ENCODE measurements around the gene VGF.
"Not testable (repeated sequence)": the region's sequence is repeated elsewhere in the genome, so short reads cannot be mapped to it uniquely, and the experiment has no call there.

VGF gene

DNA sequence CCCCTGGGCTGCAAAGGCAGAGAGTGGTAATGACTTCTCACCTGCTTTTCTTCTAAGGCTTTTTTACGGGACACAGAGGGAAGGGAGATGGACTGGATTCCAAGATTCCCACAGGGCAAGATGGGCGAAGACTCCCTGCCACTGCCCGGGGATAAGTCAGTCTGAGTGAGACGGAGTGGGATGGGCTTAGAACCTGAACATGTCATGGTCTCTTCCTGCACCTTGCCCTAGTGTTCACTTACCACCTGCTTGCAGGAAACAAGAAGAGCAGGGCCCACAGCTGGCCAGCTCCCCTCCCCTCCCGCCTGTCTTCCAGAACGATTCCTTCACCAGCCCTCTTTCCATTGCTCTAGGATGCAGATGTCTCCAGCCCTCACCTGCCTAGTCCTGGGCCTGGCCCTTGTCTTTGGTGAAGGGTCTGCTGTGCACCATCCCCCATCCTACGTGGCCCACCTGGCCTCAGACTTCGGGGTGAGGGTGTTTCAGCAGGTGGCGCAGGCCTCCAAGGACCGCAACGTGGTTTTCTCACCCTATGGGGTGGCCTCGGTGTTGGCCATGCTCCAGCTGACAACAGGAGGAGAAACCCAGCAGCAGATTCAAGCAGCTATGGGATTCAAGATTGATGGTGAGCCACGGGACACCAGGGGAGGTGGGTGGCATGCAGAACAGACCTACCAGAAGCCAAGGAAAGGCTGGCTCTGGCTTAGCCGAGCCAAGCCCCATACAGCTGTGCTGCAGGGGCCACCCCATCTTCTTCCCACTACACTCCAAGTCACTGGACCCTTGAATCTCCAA lies 37.1 kb downstream of the VGF start:
- H3K4me3 ChIP-seq = no peak overlapping the region
- no peaks in the 10 kb centered on the region for H3K27me3 ChIP-seq (ENCODE audit: low read depth)
- DNase-seq (ENCODE audit: low spot score in 2 of 2) = no peak
- H3K4me1 ChIP-seq = peaks cover 3% of the 10 kb centered on the region; the same call in 1 of the 2 replicates
- no peaks in the 10 kb centered on the region for H3K36me3 ChIP-seq (replicated peaks)
- no peaks in the 10 kb centered on the region for H3K9me3 ChIP-seq
- in situ Hi-C loops (cut with MboI; ENCODE audit: low sequenced_read_pairs) = loop anchor here (25.0 kb wide), 1 partner anchor 1134 kb away; no protein-coding TSS in a partner anchor

DNA sequence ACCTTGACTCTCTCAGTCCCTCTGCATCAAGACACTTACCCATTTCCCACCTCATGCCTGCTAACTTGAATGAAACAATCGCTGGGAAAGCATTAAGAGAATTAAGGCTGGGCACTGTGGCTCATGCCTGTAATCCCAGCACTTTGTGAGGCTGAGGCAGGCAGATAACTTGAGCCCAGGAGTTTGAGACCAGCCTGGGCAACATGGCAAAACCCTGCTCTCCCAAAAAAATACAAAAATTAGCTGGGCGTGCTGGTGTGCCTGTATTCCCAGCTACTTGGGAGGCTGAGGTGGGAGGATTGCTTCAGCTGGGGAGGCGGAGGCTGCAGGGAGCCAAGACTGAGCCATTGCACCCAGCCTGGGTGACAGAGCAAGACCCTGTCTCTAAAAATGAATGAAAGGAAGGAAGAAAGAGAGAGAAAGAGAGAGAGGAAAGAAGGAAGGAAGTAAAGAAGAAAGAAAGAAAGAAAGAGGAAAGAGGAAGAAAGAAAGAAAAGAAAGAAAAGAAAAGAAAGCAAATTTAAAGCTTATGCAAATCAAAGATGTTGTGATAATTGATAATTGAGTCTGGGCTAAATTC lies 37.8 kb downstream of the VGF start:
- Histone ChIP-seq H3K4me1 (peaks cover 3% of the 10 kb centered on the region; the same call in 1 of the 2 replicates), H3K9me3 (no peaks in the 10 kb centered on the region), H3K36me3 (replicated peaks) (no peaks in the 10 kb centered on the region), H3K4me3 (no peak overlapping the region), H3K27me3 (ENCODE audit: low read depth) (no peaks in the 10 kb centered on the region)
- in situ Hi-C loops (cut with MboI; ENCODE audit: low sequenced_read_pairs) = loop anchor here (25.0 kb wide), 1 partner anchor 1135 kb away; no protein-coding TSS in a partner anchor
- no peak for DNase-seq (ENCODE audit: low spot score in 2 of 2)

DNA sequence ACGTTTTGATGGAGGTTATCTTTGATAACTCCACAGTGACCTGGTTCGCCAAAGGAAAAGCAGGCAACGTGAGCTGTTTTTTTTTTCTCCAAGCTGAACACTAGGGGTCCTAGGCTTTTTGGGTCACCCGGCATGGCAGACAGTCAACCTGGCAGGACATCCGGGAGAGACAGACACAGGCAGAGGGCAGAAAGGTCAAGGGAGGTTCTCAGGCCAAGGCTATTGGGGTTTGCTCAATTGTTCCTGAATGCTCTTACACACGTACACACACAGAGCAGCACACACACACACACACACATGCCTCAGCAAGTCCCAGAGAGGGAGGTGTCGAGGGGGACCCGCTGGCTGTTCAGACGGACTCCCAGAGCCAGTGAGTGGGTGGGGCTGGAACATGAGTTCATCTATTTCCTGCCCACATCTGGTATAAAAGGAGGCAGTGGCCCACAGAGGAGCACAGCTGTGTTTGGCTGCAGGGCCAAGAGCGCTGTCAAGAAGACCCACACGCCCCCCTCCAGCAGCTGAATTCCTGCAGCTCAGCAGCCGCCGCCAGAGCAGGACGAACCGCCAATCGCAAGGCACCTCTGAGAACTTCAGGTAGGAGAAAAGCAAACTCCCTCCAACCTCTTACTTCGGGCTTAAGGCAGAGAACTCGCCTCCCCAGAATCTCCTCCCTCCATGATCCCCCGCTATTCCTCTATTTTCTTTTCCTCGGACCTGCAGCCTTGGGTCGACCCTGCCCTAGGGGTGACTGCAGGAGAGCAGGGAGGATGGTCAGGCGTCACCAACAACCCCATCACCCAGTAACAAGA lies 38.5 kb downstream of the VGF start, which contains the start of gene SERPINE1:
TSS of gene SERPINE1 (plus strand) at position 454 of the 809 bp plus-strand sequence. CDS start 1,290 bp downstream, outside the sequence.
- no peaks in the 10 kb centered on the region for H3K36me3 ChIP-seq (replicated peaks)
- peaks cover 3% of the 10 kb centered on the region; the same call in 1 of the 2 replicates for H3K4me1 ChIP-seq
- no peak within 1 kb of the TSS for H3K4me3 ChIP-seq
- no peaks in the 10 kb centered on the region for H3K9me3 ChIP-seq
- H3K27me3 ChIP-seq (ENCODE audit: low read depth) = no peaks in the 10 kb centered on the region
- peak in 1 of 2 experiments; percentile 53 for DNase-seq (ENCODE audit: low spot score in 2 of 2)
- in situ Hi-C loops (cut with MboI; ENCODE audit: low sequenced_read_pairs) = loop anchor here (25.0 kb wide), 1 partner anchor 1135 kb away; no protein-coding TSS in a partner anchor

DNA sequence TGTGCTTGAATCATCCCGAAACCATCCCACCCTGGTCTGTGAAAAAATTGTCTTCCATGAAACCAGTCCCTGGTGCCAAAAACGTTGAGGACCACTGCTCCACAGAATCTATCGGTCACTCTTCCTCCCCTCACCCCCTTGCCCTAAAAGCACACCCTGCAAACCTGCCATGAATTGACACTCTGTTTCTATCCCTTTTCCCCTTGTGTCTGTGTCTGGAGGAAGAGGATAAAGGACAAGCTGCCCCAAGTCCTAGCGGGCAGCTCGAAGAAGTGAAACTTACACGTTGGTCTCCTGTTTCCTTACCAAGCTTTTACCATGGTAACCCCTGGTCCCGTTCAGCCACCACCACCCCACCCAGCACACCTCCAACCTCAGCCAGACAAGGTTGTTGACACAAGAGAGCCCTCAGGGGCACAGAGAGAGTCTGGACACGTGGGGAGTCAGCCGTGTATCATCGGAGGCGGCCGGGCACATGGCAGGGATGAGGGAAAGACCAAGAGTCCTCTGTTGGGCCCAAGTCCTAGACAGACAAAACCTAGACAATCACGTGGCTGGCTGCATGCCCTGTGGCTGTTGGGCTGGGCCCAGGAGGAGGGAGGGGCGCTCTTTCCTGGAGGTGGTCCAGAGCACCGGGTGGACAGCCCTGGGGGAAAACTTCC lies 39.2 kb downstream of the VGF start:
- H3K36me3 ChIP-seq (replicated peaks) = no peaks in the 10 kb centered on the region
- H3K9me3 ChIP-seq = no peaks in the 10 kb centered on the region
- no peaks in the 10 kb centered on the region for H3K27me3 ChIP-seq (ENCODE audit: low read depth)
- in situ Hi-C loops (cut with MboI; ENCODE audit: low sequenced_read_pairs) = loop anchor here (25.0 kb wide), 1 partner anchor 1136 kb away; no protein-coding TSS in a partner anchor
- H3K4me1 ChIP-seq = peaks cover 3% of the 10 kb centered on the region; the same call in 1 of the 2 replicates
- peak in 1 of 2 experiments; percentile 19 for DNase-seq (ENCODE audit: low spot score in 2 of 2)
- no peak overlapping the region for H3K4me3 ChIP-seq

DNA sequence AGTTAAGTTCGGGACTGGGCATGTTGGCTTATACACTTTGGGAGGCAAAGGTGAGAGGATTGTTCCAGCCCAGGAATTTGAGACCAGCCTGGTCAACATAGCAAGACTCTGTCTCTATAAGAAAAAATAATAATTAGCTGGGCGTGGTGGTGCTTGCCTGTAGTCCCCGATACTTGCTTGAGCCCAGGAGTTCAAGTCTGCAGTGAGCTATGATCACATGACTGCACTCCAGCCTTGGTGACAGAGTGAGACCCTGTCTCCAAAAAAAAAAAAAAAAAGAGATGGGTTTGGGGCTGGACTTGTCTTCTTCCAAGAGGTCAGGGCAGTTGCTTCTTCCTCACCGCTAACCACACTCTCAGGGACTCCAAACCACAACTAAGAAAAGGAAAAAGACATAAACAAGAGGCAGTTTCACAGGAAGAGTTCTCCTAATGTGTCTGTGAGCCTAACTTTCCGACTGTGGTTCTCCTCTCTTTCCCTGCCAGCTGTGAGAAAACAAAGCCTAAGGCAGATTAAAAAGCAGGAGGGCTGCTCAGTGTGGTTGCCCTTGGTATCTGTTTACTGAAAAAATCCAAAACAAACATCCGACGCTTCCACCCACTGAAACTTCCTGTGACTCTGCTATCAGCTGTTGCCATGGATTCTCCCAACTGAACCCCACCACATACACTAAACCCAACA lies 40.9 kb downstream of the VGF start:
- Histone ChIP-seq H3K9me3 (no peaks in the 10 kb centered on the region), H3K36me3 (replicated peaks) (no peaks in the 10 kb centered on the region), H3K4me3 (no peak overlapping the region), H3K4me1 (peaks cover 3% of the 10 kb centered on the region; the same call in 1 of the 2 replicates), H3K27me3 (ENCODE audit: low read depth) (no peaks in the 10 kb centered on the region)
- in situ Hi-C loops (cut with MboI; ENCODE audit: low sequenced_read_pairs) = loop anchor here (25.0 kb wide), 1 partner anchor 1138 kb away; no protein-coding TSS in a partner anchor
- no peak for DNase-seq (ENCODE audit: low spot score in 2 of 2)

DNA sequence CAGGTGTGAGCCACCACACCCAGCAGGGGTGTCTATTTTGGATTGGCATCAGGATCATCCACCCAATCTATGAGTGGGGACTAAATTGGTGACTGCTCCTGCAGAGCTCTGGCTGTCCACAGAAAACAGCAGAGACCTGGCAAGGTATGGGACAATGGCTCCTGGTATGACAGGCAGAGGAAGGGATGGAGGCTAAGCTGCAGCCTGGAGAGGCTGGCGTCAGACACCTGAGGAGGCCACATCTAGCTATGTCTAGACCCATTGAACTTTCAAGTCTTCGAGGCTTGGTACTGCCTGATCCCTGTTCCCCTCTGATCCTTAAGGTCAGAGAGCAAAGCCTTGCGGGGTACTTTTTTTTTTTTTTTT lies 41.7 kb downstream of the VGF start:
- H3K36me3 ChIP-seq (replicated peaks) = no peaks in the 10 kb centered on the region
- H3K4me1 ChIP-seq = peaks cover 3% of the 10 kb centered on the region; the same call in 1 of the 2 replicates
- H3K27me3 ChIP-seq (ENCODE audit: low read depth) = no peaks in the 10 kb centered on the region
- in situ Hi-C loops (cut with MboI; ENCODE audit: low sequenced_read_pairs) = no loop called here
- H3K4me3 ChIP-seq = no peak overlapping the region
- no peak for DNase-seq (ENCODE audit: low spot score in 2 of 2)
- no peaks in the 10 kb centered on the region for H3K9me3 ChIP-seq

DNA sequence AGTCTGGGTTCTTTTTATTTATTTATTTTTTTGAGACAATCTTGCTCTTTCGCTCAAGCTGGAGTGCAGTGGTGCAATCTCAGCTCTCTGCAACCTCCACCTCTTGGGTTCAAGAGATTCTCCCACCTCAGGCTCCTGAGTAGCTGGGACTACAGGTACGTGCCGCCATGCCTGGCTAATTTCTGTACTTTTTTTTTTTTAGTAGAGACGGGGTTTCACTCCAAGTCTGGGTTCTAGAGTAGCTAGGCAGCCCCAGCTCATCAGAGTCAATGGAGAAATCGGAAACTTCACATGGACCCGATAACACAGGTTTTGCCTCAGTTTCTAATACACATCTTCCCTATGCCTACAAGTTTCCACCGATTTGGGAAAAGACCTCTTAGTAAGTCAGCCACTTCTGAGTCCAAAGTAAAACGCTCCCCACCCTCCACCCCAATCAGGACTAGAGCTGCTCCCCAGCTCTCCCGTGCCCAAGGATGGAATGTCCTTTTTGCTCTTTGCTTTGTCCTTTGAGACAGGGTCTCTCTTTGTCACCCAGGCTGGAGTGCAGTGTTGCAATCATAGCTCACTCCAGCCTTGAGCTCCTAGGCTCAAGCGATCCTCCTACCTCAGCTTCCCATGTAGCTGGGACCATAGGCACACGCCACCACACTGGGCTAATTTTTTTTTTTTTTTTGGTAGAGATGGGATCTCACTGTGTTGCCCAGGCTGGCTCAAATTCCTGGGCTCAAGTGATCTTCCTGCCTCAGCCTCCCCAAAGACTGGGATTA lies 42.3 kb downstream of the VGF start:
- in situ Hi-C loops (cut with MboI; ENCODE audit: low sequenced_read_pairs) = no loop called here
- no peaks in the 10 kb centered on the region for H3K27me3 ChIP-seq (ENCODE audit: low read depth)
- H3K9me3 ChIP-seq = no peaks in the 10 kb centered on the region
- peaks cover 3% of the 10 kb centered on the region; the same call in 1 of the 2 replicates for H3K4me1 ChIP-seq
- DNase-seq (ENCODE audit: low spot score in 2 of 2) = no peak
- no peaks in the 10 kb centered on the region for H3K36me3 ChIP-seq (replicated peaks)
- no peak overlapping the region for H3K4me3 ChIP-seq

DNA sequence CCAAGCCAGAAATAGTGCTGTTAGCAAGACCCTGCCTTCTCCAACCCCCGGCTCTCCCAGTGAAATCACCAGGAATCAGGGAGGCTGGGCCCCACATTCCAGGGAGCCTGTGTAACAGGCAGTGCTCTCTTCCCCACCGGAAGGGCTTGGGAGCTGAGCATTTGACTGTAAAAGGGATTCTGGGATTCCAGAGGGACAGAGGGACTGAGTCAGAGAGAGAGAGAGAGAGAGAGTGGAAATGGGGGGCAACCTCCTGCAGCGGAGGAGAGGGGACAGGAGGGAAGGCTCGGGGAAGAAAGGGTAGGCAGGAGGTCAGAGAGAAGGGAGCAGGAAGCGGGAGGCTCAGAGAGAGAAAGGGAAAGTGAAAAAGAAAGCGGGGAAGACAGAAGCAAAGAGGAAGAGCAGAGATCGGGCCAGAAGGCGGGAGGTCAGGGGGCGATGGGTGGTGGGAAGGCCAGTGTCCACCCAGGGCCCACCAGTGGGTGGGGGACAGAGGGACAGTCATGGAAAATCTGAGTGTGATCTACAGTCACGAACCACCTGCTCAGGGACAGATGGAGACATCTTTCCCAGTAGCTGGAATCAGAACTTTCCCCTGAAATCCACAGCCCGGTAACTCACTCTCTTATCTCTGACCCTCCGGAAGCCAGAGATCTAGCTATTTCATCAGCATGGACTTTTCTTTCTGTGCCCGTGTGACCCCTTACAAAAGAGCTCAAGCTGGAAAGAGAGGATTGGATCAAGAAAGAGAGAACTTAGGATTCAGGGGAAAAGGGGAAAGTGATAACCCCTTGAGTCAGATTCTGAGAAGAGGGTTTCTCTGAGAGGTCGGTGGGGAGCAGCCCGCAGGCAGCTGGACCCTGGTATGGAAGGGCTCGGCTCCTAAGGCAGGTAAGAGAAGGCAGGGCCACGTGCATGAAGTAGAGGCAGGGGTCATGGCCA lies 43.1 kb downstream of the VGF start:
- peak in 1 of 2 experiments; percentile 32 for DNase-seq (ENCODE audit: low spot score in 2 of 2)
- Histone ChIP-seq H3K27me3 (ENCODE audit: low read depth) (no peaks in the 10 kb centered on the region), H3K9me3 (no peaks in the 10 kb centered on the region), H3K4me1 (peaks cover 3% of the 10 kb centered on the region; the same call in 1 of the 2 replicates), H3K4me3 (no peak overlapping the region), H3K36me3 (replicated peaks) (no peaks in the 10 kb centered on the region)
- in situ Hi-C loops (cut with MboI; ENCODE audit: low sequenced_read_pairs) = no loop called here

DNA sequence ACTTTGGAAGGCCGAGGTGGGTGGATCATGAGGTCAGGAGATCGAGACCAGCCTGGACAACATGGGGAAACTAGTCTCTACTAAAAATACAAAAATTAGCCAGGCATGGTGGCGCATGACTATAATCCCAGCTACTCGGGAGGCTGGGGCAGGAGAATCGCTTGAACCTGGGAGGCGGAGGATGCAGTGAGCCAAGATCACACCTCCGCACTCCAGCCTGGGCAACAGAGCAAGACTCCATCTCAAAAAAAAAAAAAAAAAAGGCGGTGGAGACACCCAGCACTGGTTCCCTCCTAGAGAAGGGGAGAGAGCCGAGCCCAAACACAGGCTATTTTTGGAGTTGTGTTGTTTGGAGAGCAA lies 43.8 kb downstream of the VGF start:
- in situ Hi-C loops (cut with MboI; ENCODE audit: low sequenced_read_pairs); H3K36me3 ChIP-seq (replicated peaks); H3K27me3 ChIP-seq (ENCODE audit: low read depth); DNase-seq (ENCODE audit: low spot score in 2 of 2); H3K4me3 ChIP-seq; H3K9me3 ChIP-seq; H3K4me1 ChIP-seq: not testable (repeated sequence)

DNA sequence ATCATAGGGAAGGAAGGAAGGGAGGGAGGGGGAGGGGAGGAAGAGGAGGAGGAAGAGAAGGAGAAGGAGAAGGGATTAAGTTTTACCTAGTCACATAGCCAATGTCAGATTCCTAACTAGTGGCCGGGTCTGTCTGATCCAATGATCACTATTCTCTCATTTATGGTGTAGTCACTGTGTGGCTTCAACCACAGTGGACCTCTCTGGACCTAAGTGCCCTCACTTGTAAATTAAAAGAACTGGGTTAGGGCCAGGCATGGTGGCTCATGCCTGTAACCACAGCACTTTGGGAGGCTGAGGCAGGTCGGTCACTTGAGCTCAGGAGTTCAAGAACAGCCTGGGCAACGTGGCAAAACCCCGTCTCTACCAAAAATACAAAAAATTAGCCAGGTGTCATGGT lies 45.1 kb downstream of the VGF start:
- Histone ChIP-seq H3K4me1 (no peaks in the 10 kb centered on the region), H3K36me3 (replicated peaks) (no peaks in the 10 kb centered on the region), H3K27me3 (ENCODE audit: low read depth) (no peaks in the 10 kb centered on the region), H3K9me3 (no peaks in the 10 kb centered on the region), H3K4me3 (no peak overlapping the region)
- no peak for DNase-seq (ENCODE audit: low spot score in 2 of 2)
- in situ Hi-C loops (cut with MboI; ENCODE audit: low sequenced_read_pairs) = no loop called here

DNA sequence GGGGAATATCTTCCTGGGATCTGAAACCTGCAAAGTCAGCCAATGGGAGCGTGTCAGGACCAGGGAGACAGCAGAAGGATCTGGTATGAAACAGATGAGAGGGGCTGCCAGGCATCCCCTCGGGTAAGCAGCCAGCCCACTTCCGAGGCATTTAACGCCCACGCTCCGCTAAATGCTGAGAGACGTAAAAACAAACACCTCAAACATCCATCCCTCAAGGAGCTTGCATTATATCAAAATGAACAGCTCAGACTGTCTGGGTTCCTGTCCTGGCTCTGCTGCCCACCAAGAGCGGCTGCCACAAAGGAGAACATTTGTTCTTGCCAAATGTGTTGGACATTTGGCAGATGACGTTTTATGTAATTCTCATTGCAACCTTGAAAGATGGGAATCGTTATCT lies 45.5 kb downstream of the VGF start:
- Histone ChIP-seq H3K9me3 (no peaks in the 10 kb centered on the region), H3K27me3 (ENCODE audit: low read depth) (no peaks in the 10 kb centered on the region), H3K36me3 (replicated peaks) (no peaks in the 10 kb centered on the region), H3K4me3 (no peak overlapping the region), H3K4me1 (no peaks in the 10 kb centered on the region)
- DNase-seq (ENCODE audit: low spot score in 2 of 2) = no peak
- in situ Hi-C loops (cut with MboI; ENCODE audit: low sequenced_read_pairs) = no loop called here

Data from HAP-1 (cell line).